AG04450 (cell line): ENCODE data around the gene UBR2. TPM values are rescaled to one million over a fixed set of nuclear protein-coding genes. Genes with fewer than 3 reads are reported as not detected.
A peak's percentile ranks its signal among the peaks of the same experiment; 100 is the strongest.

ENCODE experiments used
- CTCF ChIA-PET: fragments of 300-600, 350-600 bp; formaldehyde crosslinking; extraction: SDS; loops from one replicate; lab custom pipeline; 2022; ENCODE audit warnings: antibody characterized with exemption, inconsistent platforms; lab: Charles Lee
- POLR2A ChIA-PET: fragments of 350-600 bp; formaldehyde crosslinking; extraction: SDS; loops from one replicate; lab custom pipeline; 2021; ENCODE audit warnings: antibody characterized with exemption, inconsistent platforms; lab: Yijun Ruan, JAX
- DNase-seq: peaks from one replicate; pipeline ENCODE4 v3.0.0-alpha.2; 2011; ENCODE audit warnings: low read depth, low spot score
- H3K27ac ChIP-seq: one replicate; pipeline ENCODE4 v1.5.1; 2012; ENCODE audit warnings: low read depth, low read length, control low read depth
- H3K27me3 ChIP-seq: one replicate; pipeline ENCODE4 v1.6.0; 2012; ENCODE audit warnings: low read length; ENCODE audit not compliant: control insufficient read depth, insufficient read depth
- H3K4me3 ChIP-seq: 2 replicates; pipeline ENCODE4 v1.5.1; 2011; ENCODE audit warnings: mild to moderate bottlenecking, low read depth, low read length, control low read depth
- H3K9me3 ChIP-seq: 2 replicates; pipeline ENCODE4 v1.5.1; 2012; ENCODE audit warnings: low read length; ENCODE audit not compliant: control insufficient read depth, insufficient read depth
- polyA plus RNA-seq: library from polyadenylated mRNA; depleted of rRNA; stranded (reverse); fragments of >200 nt; gene quantifications from 2 replicates; pipeline ENCODE4 v1.2.3, GENCODE V29; 2011
- TF ChIP-seq, protein P1 (sequence below): IDR thresholded peaks from 2 replicates; pipeline ENCODE4 v1.5.1; 2011; ENCODE audit warnings: low read depth, low read length, control low read depth, inconsistent platforms

UBR2 gene
- polyA plus RNA-seq, 1 experiment = 25.3 TPM

DNA sequence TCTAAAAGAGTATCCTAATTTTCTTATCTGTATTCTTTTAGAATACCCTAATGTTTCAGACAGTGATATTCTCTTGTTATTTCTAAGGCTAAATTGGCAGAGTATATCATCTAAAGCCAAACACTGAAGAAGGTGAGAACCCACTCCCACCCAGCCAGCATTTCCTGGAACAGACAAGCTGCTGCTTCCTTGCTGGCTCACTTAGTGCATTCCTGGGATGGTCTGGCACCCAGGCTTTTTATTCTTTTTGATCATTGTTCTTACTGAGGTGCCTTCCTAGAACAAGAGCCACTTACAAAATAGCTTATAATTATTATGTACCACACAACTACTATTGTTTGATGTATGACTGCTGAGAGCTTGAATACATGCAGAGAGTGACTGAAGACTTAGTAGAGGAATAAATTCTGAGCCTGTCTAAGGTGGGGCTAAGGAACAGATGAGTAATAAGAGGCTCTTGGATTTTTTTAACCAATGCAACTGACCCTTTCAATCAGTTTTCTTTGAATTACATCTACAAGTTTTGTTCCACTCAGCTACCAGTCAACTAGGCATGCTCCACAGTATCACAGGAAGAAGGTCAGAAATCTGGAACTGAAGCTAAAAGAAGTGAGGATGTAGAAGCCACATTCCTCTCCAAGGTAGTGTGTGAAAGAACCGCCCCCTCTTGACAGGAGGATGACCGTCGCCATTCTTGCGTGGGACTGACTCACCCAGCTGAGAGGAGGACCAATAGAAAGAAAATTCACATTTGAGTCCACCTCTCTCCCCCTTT, 128.5 kb downstream of the UBR2 start:
- ChIA-PET CTCF (interaction anchor here (1.1 to 8.1 kb wide), 6 partner anchors 9 to 185 kb away, joined by 3 to 57 read pairs (median 7); no protein-coding TSS in a partner anchor), POLR2A (interaction anchor here (0.6 to 1.6 kb wide), 6 partner anchors 9 to 187 kb away, joined by 3 to 11 read pairs (median 4); partner anchors contain the start of genes RPL7L1 and TBCC)
- no peak for DNase-seq
- TF ChIP-seq, protein P1, sequence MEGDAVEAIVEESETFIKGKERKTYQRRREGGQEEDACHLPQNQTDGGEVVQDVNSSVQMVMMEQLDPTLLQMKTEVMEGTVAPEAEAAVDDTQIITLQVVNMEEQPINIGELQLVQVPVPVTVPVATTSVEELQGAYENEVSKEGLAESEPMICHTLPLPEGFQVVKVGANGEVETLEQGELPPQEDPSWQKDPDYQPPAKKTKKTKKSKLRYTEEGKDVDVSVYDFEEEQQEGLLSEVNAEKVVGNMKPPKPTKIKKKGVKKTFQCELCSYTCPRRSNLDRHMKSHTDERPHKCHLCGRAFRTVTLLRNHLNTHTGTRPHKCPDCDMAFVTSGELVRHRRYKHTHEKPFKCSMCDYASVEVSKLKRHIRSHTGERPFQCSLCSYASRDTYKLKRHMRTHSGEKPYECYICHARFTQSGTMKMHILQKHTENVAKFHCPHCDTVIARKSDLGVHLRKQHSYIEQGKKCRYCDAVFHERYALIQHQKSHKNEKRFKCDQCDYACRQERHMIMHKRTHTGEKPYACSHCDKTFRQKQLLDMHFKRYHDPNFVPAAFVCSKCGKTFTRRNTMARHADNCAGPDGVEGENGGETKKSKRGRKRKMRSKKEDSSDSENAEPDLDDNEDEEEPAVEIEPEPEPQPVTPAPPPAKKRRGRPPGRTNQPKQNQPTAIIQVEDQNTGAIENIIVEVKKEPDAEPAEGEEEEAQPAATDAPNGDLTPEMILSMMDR = no peak
- H3K27ac ChIP-seq = peak overlapping the region; percentile 47
- H3K27me3 ChIP-seq = no peaks in the 10 kb centered on the region
- no peaks in the 10 kb centered on the region for H3K9me3 ChIP-seq
- H3K4me3 ChIP-seq = no peak overlapping the region

DNA sequence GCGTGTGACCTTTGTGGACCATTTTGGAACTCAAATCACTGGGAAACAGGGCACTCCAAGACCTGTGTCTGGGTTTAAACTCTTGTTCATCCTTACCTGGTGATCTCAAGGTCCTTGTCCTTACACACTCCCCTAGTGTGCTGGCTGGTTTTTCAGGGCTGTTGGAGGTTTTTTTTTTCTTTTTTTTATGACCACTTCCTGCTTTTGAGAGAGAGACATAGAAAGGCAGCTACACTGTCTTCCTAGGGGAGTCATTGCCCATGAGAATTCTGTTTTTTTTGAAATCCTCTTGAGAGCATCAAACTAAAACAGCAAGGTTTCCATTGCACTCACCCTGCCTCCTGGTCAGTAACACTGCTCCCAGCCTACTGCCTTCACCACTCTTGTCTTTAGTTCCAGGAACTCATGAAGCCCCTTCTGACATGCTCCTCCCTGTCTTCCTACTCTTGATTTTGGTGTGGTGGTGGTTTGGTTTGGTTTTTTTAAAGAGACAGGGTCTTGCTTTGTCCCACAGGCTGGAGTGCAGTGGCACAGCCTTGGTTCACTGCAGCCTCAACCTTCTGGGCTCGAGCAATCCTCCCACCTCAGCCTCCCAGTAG, 130.0 kb downstream of the UBR2 start:
- ChIA-PET CTCF (interaction anchor here (0.7 to 8.1 kb wide), 3 partner anchors 33 to 183 kb away, joined by 4 to 57 read pairs (median 8); no protein-coding TSS in a partner anchor), POLR2A (no interaction called here)
- DNase-seq = no peak
- H3K9me3 ChIP-seq = no peaks in the 10 kb centered on the region
- TF ChIP-seq, protein P1 = no peak
- H3K27me3 ChIP-seq = no peaks in the 10 kb centered on the region
- H3K27ac ChIP-seq = peak overlapping the region; percentile 42
- no peak overlapping the region for H3K4me3 ChIP-seq

DNA sequence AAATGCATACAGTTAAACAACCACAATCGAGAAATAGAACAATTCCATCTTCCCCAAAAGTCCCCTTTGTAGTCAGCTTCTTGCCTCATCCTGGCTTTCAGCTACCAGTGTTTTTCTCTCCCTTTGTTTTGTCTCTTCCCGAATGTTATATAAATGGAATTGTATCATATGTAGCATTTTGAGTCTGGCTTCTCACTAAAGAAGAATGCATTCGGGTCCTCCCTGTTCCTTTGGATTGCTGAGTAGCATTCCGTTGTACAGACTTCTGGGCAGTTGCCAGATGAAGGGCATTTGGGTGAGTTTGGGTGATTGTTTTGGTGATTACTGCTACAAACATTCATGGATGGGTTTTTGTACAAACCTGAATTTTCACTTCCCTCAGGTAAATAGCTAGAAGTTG, 130.8 kb downstream of the UBR2 start:
- POLR2A ChIA-PET = no interaction called here
- no peak for DNase-seq
- Histone ChIP-seq H3K27ac (no peak overlapping the region), H3K27me3 (no peaks in the 10 kb centered on the region), H3K4me3 (no peak overlapping the region), H3K9me3 (no peaks in the 10 kb centered on the region)
- CTCF ChIA-PET = interaction anchor here (8.1 kb wide), 1 partner anchor 32 kb away, joined by 57 read pairs; no protein-coding TSS in a partner anchor
- TF ChIP-seq, protein P1 = no peak

DNA sequence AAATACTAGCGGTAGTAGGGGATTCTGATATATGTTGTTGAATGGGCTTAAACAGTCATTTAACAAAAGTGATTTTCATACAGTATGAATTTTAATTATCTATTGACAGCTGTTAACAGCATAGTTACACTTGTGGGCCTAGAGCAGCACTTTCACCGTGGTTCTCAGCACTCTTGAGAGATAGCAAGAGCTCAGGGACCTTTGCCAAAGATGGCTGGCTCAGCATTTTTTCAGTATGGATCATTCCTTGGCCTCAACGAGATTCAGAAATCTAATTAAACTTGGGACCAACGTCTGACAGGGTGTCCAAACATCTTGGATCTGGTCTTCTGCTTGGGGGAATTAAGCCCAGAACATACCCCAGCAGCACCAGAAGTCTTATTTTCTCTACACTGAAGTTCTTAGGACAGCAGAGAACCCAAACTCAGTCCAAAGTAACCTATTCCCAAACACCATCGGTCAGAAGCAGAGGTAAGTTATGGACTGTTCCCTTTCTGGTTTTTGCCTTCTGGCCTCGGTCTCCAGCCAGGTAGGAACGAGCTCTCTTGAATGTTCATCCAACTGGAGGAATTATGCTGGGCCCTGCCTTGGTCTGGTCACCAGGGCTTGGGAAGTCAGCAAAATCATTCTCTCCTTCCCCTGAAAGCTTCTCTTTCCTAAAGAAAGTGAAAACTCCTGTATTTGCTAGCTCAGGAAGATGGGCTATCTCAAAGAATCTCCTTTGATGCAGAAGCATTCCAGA, 132.9 kb downstream of the UBR2 start:
- CTCF ChIA-PET = interaction anchor here (0.7 to 1.4 kb wide), 4 partner anchors 29 to 204 kb away, joined by 3 to 4 read pairs (median 3); no protein-coding TSS in a partner anchor
- POLR2A ChIA-PET = no interaction called here
- no peak overlapping the region for H3K4me3 ChIP-seq
- TF ChIP-seq, protein P1 = no peak
- DNase-seq = no peak
- no peaks in the 10 kb centered on the region for H3K9me3 ChIP-seq
- H3K27ac ChIP-seq = no peak overlapping the region
- no peaks in the 10 kb centered on the region for H3K27me3 ChIP-seq
